GM23338 (cell line): ENCODE data around the gene BROX. TPM values are rescaled to one million over a fixed set of nuclear protein-coding genes. Genes with fewer than 3 reads are reported as not detected.

Experiments used
- ATAC-seq: fragments of 200-7000 bp; cut with Tn5 transposase; 3 replicates; pipeline ENCODE4 v1.9.1; 2020
- DNase-seq: peaks from one replicate; pipeline ENCODE4 v3.0.0-alpha.2; 2015; ENCODE audit warnings: low spot score
- H2AFZ ChIP-seq: fragments of 200-600 bp; sonication (generic); 2 replicates; pipeline ENCODE4 v1.8.0; 2016; ENCODE audit warnings: antibody characterized with exemption, mild to moderate bottlenecking, moderate library complexity
- H3F3A ChIP-seq: fragments of 200-600 bp; sonication (generic); replicated peaks from 2 replicates; pipeline ENCODE4 v1.8.0; 2017; ENCODE audit warnings: antibody characterized with exemption, mixed run types, low read depth
- H3K27ac ChIP-seq: fragments of 200-600 bp; sonication (generic); 2 replicates; pipeline ENCODE4 v1.6.1; 2016; ENCODE audit warnings: low read depth
- H3K27me3 ChIP-seq: fragments of 200-600 bp; sonication (generic); 2 replicates; pipeline ENCODE4 v1.8.0; 2016; ENCODE audit warnings: mild to moderate bottlenecking, mixed run types, moderate library complexity; ENCODE audit not compliant: insufficient read depth
- H3K36me3 ChIP-seq: fragments of 200-600 bp; sonication (generic); 2 replicates; pipeline ENCODE4 v1.8.0; 2016; ENCODE audit warnings: mild to moderate bottlenecking; ENCODE audit not compliant: insufficient read depth
- H3K4me1 ChIP-seq: fragments of 200-600 bp; sonication (generic); 2 replicates; pipeline ENCODE4 v1.8.0; 2016; ENCODE audit warnings: mild to moderate bottlenecking, moderate library complexity; ENCODE audit not compliant: insufficient read depth
- H3K4me2 ChIP-seq: fragments of 200-600 bp; sonication (generic); 2 replicates; pipeline ENCODE4 v1.7.1; 2017; ENCODE audit warnings: mixed run types
- H3K4me3 ChIP-seq: fragments of 200-600 bp; sonication (generic); 2 replicates; pipeline ENCODE4 v1.6.1; 2016; ENCODE audit warnings: mixed run types
- H3K79me2 ChIP-seq: fragments of 200-600 bp; sonication (generic); replicated peaks from 2 replicates; pipeline ENCODE4 v1.8.0; 2017; ENCODE audit warnings: mild to moderate bottlenecking; ENCODE audit not compliant: insufficient read depth
- H3K9me2 ChIP-seq: fragments of 200-600 bp; sonication (generic); 2 replicates; pipeline ENCODE4 v1.8.0; 2017; ENCODE audit not compliant: insufficient read depth
- H4K20me1 ChIP-seq: fragments of 200-600 bp; sonication (generic); replicated peaks from 2 replicates; pipeline ENCODE4 v1.8.0; 2017; ENCODE audit warnings: mild to moderate bottlenecking; ENCODE audit not compliant: insufficient read depth
- H3K27ac Mint-ChIP-seq: 2 replicates; pipeline ENCODE4 v1.8.0; 2020; ENCODE audit warnings: inconsistent platforms, mild to moderate bottlenecking, moderate library complexity, mixed read lengths
- H3K27me3 Mint-ChIP-seq: 3 replicates; pipeline ENCODE4 v1.8.0; 2022; ENCODE audit warnings: low read depth, mild to moderate bottlenecking, moderate library complexity, mixed read lengths, inconsistent platforms; ENCODE audit not compliant: insufficient read depth, poor library complexity
- H3K36me3 Mint-ChIP-seq: 3 replicates; pipeline ENCODE4 v1.8.0; 2021; ENCODE audit warnings: low read depth, mild to moderate bottlenecking, inconsistent platforms, moderate library complexity, mixed read lengths
- H3K4me1 Mint-ChIP-seq: 3 replicates; pipeline ENCODE4 v1.8.0; 2020; ENCODE audit warnings: mild to moderate bottlenecking, inconsistent platforms, mixed read lengths
- H3K4me3 Mint-ChIP-seq: 3 replicates; pipeline ENCODE4 v1.8.0; 2021; ENCODE audit warnings: moderate library complexity, mild to moderate bottlenecking, inconsistent platforms, mixed read lengths
- H3K9me3 Mint-ChIP-seq: 3 replicates; pipeline ENCODE4 v1.8.0; 2020; ENCODE audit warnings: moderate library complexity, mild to moderate bottlenecking, inconsistent platforms, mixed read lengths
- CREB1 ChIP-seq: fragments of 250-450 bp; sonication (Bioruptor Pico); IDR thresholded peaks from 2 replicates; pipeline ENCODE4 v1.5.0; 2020; ENCODE audit warnings: low read depth, mild to moderate bottlenecking, moderate library complexity
- EZH2 ChIP-seq: fragments of 200-600 bp; sonication (generic); IDR thresholded peaks from one replicate; pipeline ENCODE4 v1.8.0; 2017; ENCODE audit warnings: antibody characterized with exemption, mild to moderate bottlenecking, low read depth; ENCODE audit not compliant: unreplicated experiment
- EZH2phosphoT487 ChIP-seq: fragments of 200-600 bp; sonication (generic); IDR thresholded peaks from one replicate; pipeline ENCODE4 v1.8.1; 2018; ENCODE audit warnings: antibody characterized with exemption; ENCODE audit not compliant: unreplicated experiment
- JUNB ChIP-seq: IDR thresholded peaks from one replicate; pipeline ENCODE4 v1.6.1; 2016; ENCODE audit warnings: antibody characterized with exemption; ENCODE audit not compliant: unreplicated experiment
- NANOG ChIP-seq: IDR thresholded peaks from 2 replicates; pipeline ENCODE4 v1.6.1; 2016; ENCODE audit warnings: antibody characterized with exemption, borderline replicate concordance
- POLR2AphosphoS5 ChIP-seq: IDR thresholded peaks from 2 replicates; pipeline ENCODE4 v1.6.1; 2016; ENCODE audit warnings: antibody characterized with exemption, low read depth
- STAT1 ChIP-seq: IDR thresholded peaks from one replicate; pipeline ENCODE4 v1.6.1; 2016; ENCODE audit warnings: antibody characterized with exemption; ENCODE audit not compliant: unreplicated experiment
- ZNF114 ChIP-seq: fragments of 250-450 bp; sonication (Bioruptor Pico); IDR thresholded peaks from 2 replicates; pipeline ENCODE4 v1.5.0; 2020; ENCODE audit warnings: mild to moderate bottlenecking, moderate library complexity
- ZNF331 ChIP-seq: fragments of 250-450 bp; sonication (Bioruptor Pico); IDR thresholded peaks from 2 replicates; pipeline ENCODE4 v1.5.0; 2020; ENCODE audit warnings: low read depth, mild to moderate bottlenecking, moderate library complexity
- polyA plus RNA-seq: library from polyadenylated mRNA; unstranded; fragments of >200 nt; fragmentation: Nextera tagmentation; extraction: Ambion mirVana; gene quantifications from 2 replicates; pipeline ENCODE4 v1.2.1, GENCODE V29; 2016
- total RNA-seq: library from RNA; depleted of rRNA; stranded (reverse); fragments of >200 nt; shearing (Covaris generic); gene quantifications from 2 replicates; pipeline ENCODE4 v1.2.3, GENCODE V29; 2014
- TF ChIP-seq, protein P1 (sequence below), 2 experiments: fragments of 200-600 bp in 1 of 2; sonication (generic) in 1 of 2; conservative IDR thresholded peaks; 2 replicates each; pipeline versions ENCODE4 v1.5.1 to v1.6.1; 2016 to 2017; ENCODE audit warnings: antibody characterized with exemption in 2 of 2, low read depth in 2 of 2, mild to moderate bottlenecking in 2 of 2, moderate library complexity in 1 of 2
- TF ChIP-seq, protein P2 (sequence below): IDR thresholded peaks from one replicate; pipeline ENCODE4 v1.6.1; 2018; ENCODE audit warnings: antibody characterized with exemption; ENCODE audit not compliant: unreplicated experiment
- TF ChIP-seq, protein P3 (sequence below): fragments of 250-450 bp; sonication (Bioruptor Pico); IDR thresholded peaks from 2 replicates; pipeline ENCODE4 v1.5.0; 2020; ENCODE audit warnings: mild to moderate bottlenecking, moderate library complexity
- TF ChIP-seq, protein P4 (sequence below): IDR thresholded peaks from 2 replicates; pipeline ENCODE4 v1.6.1; 2016; ENCODE audit warnings: antibody characterized with exemption

BROX gene
- total and polyA plus RNA-seq, 2 experiments from 2014 or later: 26.5 to 32.3 TPM

DNA sequence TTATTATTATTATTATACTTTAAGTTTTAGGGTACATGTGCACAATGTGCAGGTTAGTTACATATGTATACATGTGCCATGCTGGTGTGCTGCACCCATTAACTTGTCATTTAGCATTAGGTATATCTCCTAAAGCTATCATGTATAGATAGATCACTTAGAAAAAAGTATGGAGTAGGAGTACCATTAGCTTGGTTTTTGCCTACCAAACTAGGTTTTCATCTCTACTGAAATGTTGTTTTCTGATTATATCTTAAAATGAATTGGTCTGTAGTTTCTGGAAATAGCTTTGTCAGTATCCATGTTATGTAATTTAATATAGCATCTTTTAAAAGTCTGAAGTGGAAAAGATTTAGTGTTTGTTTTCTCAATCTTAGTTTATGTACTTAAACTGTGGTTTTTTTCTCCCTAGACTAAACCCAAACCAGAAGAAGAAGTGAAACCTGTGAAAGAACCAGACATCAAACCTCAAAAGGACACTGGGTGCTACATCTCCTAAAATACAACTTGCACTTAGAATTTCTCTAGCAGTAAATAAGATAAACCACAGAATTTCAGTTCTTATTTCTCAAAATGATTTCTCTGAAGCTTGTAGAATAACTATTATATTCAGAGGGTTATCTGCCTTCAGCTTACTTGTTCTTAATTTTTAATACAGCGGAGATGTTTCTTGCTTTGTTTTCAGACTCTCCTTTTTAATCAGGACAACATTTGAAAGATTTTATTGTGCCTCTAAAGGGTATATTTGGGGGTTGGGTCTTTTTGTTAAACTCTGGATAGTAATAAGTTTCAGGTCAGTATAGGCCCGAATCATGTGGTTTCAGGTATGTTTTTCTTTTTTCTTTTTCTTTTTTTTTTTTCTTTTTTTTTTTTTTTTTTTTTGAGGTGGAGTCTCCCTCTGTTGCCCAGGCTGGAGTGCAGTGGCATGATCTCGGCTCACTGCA, 20.1 kb downstream of the BROX start:
- TF ChIP-seq NANOG (no peak), STAT1 (no peak), CREB1 (CRISPR knock-in tag) (no peak), EZH2phosphoT487 (no peak), JUNB (no peak), ZNF331 (no peak), POLR2AphosphoS5 (no peak), ZNF114 (no peak), EZH2 (no peak)
- TF ChIP-seq, protein P1, sequence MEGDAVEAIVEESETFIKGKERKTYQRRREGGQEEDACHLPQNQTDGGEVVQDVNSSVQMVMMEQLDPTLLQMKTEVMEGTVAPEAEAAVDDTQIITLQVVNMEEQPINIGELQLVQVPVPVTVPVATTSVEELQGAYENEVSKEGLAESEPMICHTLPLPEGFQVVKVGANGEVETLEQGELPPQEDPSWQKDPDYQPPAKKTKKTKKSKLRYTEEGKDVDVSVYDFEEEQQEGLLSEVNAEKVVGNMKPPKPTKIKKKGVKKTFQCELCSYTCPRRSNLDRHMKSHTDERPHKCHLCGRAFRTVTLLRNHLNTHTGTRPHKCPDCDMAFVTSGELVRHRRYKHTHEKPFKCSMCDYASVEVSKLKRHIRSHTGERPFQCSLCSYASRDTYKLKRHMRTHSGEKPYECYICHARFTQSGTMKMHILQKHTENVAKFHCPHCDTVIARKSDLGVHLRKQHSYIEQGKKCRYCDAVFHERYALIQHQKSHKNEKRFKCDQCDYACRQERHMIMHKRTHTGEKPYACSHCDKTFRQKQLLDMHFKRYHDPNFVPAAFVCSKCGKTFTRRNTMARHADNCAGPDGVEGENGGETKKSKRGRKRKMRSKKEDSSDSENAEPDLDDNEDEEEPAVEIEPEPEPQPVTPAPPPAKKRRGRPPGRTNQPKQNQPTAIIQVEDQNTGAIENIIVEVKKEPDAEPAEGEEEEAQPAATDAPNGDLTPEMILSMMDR (conservative IDR thresholded peaks at IDR 0.05; ENCODE audit: low read depth in 2 of 2): no peak
- TF ChIP-seq, protein P2, sequence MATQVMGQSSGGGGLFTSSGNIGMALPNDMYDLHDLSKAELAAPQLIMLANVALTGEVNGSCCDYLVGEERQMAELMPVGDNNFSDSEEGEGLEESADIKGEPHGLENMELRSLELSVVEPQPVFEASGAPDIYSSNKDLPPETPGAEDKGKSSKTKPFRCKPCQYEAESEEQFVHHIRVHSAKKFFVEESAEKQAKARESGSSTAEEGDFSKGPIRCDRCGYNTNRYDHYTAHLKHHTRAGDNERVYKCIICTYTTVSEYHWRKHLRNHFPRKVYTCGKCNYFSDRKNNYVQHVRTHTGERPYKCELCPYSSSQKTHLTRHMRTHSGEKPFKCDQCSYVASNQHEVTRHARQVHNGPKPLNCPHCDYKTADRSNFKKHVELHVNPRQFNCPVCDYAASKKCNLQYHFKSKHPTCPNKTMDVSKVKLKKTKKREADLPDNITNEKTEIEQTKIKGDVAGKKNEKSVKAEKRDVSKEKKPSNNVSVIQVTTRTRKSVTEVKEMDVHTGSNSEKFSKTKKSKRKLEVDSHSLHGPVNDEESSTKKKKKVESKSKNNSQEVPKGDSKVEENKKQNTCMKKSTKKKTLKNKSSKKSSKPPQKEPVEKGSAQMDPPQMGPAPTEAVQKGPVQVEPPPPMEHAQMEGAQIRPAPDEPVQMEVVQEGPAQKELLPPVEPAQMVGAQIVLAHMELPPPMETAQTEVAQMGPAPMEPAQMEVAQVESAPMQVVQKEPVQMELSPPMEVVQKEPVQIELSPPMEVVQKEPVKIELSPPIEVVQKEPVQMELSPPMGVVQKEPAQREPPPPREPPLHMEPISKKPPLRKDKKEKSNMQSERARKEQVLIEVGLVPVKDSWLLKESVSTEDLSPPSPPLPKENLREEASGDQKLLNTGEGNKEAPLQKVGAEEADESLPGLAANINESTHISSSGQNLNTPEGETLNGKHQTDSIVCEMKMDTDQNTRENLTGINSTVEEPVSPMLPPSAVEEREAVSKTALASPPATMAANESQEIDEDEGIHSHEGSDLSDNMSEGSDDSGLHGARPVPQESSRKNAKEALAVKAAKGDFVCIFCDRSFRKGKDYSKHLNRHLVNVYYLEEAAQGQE: no peak
- TF ChIP-seq, protein P3, sequence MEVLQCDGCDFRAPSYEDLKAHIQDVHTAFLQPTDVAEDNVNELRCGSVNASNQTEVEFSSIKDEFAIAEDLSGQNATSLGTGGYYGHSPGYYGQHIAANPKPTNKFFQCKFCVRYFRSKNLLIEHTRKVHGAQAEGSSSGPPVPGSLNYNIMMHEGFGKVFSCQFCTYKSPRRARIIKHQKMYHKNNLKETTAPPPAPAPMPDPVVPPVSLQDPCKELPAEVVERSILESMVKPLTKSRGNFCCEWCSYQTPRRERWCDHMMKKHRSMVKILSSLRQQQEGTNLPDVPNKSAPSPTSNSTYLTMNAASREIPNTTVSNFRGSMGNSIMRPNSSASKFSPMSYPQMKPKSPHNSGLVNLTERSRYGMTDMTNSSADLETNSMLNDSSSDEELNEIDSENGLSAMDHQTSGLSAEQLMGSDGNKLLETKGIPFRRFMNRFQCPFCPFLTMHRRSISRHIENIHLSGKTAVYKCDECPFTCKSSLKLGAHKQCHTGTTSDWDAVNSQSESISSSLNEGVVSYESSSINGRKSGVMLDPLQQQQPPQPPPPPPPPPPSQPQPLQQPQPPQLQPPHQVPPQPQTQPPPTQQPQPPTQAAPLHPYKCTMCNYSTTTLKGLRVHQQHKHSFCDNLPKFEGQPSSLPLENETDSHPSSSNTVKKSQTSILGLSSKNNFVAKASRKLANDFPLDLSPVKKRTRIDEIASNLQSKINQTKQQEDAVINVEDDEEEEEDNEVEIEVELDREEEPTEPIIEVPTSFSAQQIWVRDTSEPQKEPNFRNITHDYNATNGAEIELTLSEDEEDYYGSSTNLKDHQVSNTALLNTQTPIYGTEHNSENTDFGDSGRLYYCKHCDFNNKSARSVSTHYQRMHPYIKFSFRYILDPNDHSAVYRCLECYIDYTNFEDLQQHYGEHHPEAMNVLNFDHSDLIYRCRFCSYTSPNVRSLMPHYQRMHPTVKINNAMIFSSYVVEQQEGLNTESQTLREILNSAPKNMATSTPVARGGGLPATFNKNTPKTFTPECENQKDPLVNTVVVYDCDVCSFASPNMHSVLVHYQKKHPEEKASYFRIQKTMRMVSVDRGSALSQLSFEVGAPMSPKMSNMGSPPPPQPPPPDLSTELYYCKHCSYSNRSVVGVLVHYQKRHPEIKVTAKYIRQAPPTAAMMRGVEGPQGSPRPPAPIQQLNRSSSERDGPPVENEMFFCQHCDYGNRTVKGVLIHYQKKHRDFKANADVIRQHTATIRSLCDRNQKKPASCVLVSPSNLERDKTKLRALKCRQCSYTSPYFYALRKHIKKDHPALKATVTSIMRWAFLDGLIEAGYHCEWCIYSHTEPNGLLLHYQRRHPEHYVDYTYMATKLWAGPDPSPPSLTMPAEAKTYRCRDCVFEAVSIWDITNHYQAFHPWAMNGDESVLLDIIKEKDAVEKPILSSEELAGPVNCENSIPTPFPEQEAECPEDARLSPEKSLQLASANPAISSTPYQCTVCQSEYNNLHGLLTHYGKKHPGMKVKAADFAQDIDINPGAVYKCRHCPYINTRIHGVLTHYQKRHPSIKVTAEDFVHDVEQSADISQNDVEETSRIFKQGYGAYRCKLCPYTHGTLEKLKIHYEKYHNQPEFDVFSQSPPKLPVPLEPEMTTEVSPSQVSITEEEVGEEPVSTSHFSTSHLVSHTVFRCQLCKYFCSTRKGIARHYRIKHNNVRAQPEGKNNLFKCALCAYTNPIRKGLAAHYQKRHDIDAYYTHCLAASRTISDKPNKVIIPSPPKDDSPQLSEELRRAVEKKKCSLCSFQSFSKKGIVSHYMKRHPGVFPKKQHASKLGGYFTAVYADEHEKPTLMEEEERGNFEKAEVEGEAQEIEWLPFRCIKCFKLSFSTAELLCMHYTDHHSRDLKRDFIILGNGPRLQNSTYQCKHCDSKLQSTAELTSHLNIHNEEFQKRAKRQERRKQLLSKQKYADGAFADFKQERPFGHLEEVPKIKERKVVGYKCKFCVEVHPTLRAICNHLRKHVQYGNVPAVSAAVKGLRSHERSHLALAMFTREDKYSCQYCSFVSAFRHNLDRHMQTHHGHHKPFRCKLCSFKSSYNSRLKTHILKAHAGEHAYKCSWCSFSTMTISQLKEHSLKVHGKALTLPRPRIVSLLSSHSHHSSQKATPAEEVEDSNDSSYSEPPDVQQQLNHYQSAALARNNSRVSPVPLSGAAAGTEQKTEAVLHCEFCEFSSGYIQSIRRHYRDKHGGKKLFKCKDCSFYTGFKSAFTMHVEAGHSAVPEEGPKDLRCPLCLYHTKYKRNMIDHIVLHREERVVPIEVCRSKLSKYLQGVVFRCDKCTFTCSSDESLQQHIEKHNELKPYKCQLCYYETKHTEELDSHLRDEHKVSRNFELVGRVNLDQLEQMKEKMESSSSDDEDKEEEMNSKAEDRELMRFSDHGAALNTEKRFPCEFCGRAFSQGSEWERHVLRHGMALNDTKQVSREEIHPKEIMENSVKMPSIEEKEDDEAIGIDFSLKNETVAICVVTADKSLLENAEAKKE (CRISPR knock-in tag): no peak
- TF ChIP-seq, protein P4, sequence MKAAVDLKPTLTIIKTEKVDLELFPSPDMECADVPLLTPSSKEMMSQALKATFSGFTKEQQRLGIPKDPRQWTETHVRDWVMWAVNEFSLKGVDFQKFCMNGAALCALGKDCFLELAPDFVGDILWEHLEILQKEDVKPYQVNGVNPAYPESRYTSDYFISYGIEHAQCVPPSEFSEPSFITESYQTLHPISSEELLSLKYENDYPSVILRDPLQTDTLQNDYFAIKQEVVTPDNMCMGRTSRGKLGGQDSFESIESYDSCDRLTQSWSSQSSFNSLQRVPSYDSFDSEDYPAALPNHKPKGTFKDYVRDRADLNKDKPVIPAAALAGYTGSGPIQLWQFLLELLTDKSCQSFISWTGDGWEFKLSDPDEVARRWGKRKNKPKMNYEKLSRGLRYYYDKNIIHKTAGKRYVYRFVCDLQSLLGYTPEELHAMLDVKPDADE: no peak
- Histone ChIP-seq H3K79me2 (no peaks in the 10 kb centered on the region), H3K4me3 (no peak overlapping the region), H3K4me1 (peaks cover 18% of the 10 kb centered on the region), H4K20me1 (no peaks in the 10 kb centered on the region; the same call in 1 of the 2 replicates), H3K36me3 (peaks cover 42% of the 10 kb centered on the region; the same call in 1 of the 2 replicates), H3F3A (no peaks in the 10 kb centered on the region), H3K27me3 (no peaks in the 10 kb centered on the region), H3K27ac (no peak overlapping the region), H3K4me2 (no peak overlapping the region), H2AFZ (no peak overlapping the region), H3K9me2 (no peaks in the 10 kb centered on the region)
- Mint-ChIP-seq H3K9me3 (no peaks in the 10 kb centered on the region), H3K27me3 (no peaks in the 10 kb centered on the region), H3K4me3 (no peak overlapping the region), H3K36me3 (peaks cover 41% of the 10 kb centered on the region; the same call in 2 of the 3 replicates), H3K4me1 (peaks cover 10% of the 10 kb centered on the region), H3K27ac (0 out of 2 replicates have a peak overlapping the region, but pooled peaks have one; percentile 4)
- DNase-seq (no peak), ATAC-seq (no peak)
